Fibroblast of lung (primary cell): ENCODE data around the gene PPP1R3D.

ENCODE experiments used
- CTCF ChIP-seq, 2 donors: IDR thresholded peaks in 1 of 2; conservative IDR thresholded peaks in 1 of 2; 1 replicate in 1 of 2; 2 replicates in 1 of 2; pipeline ENCODE4 v1.5.1; 2011 to 2012; ENCODE audit warnings: low read length in 2 of 2, control low read depth in 1 of 2, inconsistent platforms in 1 of 2, low read depth in 1 of 2, mild to moderate bottlenecking in 1 of 2
- EZH2 ChIP-seq: IDR thresholded peaks from 2 replicates; pipeline ENCODE4 v1.5.1; 2012; ENCODE audit warnings: low read length, control low read depth, mild to moderate bottlenecking; ENCODE audit errors: missing control alignments

GRCh38 chr20:59945175-59945574, 5.1 kb upstream of the PPP1R3D start:
- TF ChIP-seq CTCF (conservative IDR thresholded peaks at IDR 0.05 in 1 of 2, IDR thresholded peaks at IDR 0.05 in 1 of 2; ENCODE audit: low read depth in 1 of 2, low read length in 2 of 2) (no peak), EZH2 (no peak)
